ENCODE measurements around the gene MTMR12.

- TF ChIP-seq POLR2A (IDR thresholded peaks at IDR 0.05; ENCODE audit: low read depth, low read length) (no peak), POLR2AphosphoS5 (IDR thresholded peaks at IDR 0.05; ENCODE audit: low read depth, low read length) (no peak), TAF1 (IDR thresholded peaks at IDR 0.05; ENCODE audit: borderline replicate concordance, low read depth, low read length) (no peak)
These were observed 81.5 kb downstream of the MTMR12 start for GRCh38 chr5:32231241-32231640.

Data from GM12892 (cell line).